CD4-positive, alpha-beta T cell treated with Interferon gamma for 1 hour (primary cell): ENCODE results near the gene IKZF1.
"Not testable (repeated sequence)": the region's sequence is repeated elsewhere in the genome, so short reads cannot be mapped to it uniquely, and the experiment has no call there.

Experiments used
- DNase-seq: peaks from one replicate; pipeline ENCODE4 v3.0.0-alpha.2; 2020

The IKZF1 gene

DNA sequence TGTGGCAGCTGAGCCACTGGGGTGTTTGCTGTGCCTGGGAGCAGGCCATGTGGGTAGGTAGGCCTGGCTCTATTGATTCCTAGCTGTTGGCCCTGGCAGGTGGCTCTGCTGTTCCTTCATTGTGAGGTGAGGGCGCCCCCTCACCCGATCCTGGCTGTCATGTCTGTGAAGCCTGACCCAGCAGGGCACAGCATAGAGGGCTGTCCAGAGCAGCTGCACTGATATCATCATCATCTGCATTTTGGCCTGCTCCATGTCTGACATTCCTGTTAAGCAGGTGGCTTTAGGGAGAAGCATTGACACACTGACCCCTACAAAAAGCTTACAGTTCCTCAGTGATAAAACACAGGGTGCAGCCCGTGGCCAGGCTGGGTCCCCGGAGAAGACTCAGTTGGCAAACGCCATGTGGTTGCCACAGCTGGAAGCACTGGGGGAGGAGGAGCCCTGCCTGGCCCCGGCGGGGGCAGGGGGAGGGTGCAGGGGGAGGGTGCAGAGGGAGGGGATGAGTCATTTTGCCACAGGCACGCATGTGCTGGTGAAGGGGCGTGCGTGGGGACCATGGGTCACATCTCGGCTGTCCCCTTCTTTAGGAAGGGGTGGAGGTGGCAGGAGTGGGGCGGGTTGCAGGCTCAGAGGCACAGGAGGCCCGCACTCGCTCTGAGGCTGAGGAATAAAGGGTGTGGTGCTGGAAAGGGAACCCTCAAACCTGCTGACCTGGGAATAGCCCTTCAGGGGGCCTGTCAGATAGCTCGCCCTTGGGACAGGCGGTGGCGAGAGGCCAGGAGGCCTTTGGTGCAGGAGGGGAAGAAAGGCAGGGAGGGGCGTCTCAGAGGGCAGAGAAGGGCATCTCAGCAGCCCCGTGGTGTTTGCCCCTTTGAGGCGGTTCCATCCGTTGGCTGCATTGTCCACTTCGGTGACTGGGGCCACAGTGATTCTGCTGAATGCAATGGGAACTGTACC, 31.6 kb downstream of the IKZF1 start:
- peak; percentile 79 for DNase-seq

DNA sequence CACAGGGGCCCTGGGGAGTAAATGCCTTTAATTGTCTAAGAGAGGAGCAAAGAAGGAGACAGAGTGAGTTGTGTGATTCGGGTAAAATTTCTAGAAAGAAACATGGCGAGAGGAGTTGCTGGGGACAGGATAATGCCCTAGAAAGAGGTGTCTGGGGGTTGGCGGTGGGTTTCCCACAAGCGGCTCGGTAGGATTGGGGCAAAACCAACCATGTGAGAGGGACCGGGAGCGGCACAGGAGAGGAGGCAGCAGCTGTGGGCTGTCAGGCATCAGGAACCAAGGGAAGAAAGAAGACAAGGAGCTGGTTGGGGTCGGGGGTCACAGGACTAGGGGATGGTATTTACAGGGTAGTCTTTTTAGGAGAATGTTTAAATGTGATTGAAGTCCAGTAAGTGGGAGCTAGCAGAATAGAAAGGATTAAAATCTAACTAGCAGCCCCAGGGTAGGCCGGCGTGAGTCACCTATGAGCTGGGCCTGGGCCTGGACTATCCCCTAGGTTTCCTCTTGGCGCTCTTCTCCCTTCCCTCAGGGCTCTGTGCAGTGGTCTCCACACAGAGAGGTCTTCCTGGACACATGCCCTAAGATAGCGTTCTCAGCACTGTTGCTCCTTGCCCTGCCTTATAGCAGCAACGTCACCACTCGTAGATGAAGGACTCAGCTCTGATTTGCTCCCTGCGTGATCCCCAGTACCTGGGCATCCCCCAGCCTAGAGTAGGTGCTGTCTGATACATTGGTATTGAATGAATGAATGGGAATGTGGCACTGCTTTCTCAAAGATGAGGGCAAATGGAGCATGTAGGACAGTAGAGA, 32.6 kb downstream of the IKZF1 start:
- DNase-seq, result peak; percentile 56

DNA sequence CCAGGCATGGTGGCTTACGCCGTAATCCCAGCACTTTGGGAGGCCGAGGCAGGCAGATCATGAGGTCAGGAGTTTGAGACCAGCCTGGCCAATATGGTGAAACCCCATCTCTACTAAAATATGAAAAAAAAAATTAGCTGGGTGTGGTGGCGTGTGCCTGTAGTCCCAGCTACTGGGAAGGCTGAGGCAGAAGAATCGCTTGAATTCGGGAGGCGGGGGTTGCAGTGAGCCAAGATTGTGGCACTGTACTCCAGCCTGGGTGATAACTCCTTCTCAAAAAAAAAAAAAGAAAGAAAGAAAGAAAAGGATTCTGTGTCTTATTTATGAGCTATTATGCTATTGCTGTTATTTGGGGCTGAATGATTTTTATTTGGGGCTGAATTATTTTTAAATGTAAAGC, 35.0 kb downstream of the IKZF1 start:
- not testable (repeated sequence) for DNase-seq

DNA sequence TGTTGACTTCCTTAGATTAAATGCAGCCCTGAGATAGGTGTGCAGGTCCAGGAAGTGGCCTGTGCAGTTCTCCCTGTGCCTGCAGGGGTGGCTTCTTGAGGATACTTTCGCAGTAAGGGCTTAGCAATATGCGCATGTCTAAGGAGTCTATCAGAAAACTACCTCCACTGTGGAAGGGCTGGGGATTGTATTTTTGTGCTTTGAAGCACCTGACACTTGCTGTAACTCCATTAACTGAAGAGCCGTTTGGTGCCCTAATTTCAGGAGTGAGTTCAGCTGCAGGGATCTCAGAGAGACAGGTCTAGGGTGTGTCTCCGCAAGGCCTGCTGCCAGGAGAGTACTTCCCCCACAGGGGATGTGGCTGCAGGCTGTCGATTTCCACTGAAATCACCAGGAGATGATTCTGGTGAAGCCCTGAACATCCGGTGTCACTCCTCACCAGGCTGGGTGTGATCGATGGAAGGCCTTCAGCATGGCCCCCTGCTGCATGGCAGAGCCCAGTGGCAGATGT, 35.5 kb downstream of the IKZF1 start:
- DNase-seq, result no peak

DNA sequence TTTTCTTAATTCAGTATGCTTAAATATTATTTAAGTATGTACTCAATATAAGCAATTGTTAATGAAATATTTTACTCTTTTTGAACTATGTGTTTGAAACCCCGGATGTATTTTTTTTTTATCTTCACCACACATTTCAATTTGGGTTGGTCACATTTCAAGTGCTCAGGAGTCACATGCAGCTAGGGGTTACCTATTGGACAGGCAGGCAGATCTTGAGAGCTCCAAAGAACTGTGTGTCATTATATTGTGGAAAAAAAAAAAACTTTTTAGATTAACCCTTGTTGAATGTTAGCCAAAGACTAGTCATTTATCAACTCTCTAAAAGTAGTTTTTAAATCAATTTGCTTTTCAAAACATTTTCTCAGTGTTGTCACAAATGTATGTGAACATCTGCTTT, 37.2 kb downstream of the IKZF1 start:
- no peak for DNase-seq

DNA sequence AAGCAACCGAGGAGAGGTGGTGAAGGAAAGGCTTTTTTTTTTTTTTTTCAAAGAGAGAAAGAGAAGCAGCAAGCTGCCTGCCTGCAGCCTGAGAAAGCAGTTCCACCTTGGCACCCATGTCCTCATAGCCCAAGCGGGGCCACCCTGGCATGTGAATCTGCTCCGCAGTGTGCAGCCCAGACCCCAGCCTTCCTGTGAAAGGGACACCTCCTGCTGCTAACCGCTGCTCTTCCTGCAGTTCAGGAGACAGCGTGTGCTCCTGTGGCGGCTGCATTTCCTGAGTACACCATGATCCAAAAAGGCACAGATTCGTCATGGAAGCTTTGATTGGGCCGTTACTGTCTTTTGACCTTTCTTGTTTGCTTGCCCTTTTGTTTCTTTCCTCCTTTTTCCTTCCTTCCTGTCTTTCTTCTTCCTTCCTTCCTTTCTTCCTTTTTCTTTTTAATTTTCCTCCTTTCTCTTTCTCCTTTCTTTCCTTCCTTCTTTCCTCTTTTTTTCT, 38.1 kb downstream of the IKZF1 start:
- DNase-seq, result peak; percentile 52

DNA sequence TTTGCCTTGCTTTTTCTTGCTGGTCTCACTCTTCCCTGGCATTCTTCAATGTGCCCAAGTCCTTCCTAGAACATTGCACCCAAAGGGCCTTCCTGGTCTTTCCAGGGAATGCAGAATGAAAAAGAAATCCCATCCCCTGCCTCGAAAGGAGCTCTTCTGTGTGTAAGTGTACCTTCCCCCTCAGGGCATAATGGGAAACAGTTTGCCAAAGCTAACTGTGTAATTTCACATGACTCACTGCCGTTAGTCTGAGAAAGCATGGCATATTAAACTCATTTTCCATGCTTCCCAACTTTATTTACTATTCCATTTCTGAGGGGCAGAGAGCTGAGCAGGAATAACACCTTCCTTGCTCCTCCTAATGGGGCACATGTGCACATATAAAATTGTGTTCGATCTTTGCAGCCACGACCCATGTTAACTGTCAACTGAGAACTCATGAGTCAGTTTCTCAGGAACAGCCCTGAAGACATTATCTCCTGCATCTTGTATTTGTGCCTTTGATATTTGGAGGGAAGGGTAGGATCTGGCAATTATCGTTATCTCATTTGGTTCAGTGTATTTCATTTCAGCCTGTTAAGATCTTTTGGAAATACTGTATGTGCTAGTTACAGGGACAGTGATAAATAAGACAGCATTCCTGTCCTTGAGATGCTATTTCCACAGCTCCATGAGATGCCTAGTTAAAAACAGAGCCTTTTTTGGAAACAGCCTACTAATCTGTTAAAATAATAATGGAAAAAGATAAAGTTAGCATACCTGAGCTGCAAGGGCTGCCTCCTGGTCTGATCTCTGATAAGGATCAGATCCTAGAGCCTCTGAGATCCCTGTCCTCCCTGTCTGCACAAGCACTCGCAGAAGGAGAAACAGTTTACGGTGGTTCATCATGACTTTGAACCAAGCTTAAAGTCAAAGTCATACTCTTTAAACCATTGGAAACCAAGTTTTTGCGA, 42.3 kb downstream of the IKZF1 start:
- DNase-seq, result no peak

DNA sequence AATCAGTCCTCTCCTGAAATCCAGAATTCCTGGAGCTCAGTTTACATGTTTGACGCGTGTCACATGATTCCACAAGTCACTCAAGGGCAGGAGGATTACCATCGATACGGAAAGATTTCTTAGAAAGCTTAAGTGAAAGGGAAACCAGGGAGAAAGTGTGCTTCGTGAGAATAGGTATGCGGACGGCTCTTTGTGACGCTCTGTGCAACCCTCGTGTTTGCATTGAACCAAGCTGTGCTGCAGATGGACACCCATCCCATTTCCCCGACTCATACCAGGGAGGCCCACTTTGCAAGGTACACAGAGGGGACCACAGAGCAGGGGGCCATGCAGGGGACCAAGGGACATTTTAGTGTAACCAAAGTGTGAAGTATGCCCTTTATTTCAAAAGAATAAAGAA, 43.2 kb downstream of the IKZF1 start:
- no peak for DNase-seq

DNA sequence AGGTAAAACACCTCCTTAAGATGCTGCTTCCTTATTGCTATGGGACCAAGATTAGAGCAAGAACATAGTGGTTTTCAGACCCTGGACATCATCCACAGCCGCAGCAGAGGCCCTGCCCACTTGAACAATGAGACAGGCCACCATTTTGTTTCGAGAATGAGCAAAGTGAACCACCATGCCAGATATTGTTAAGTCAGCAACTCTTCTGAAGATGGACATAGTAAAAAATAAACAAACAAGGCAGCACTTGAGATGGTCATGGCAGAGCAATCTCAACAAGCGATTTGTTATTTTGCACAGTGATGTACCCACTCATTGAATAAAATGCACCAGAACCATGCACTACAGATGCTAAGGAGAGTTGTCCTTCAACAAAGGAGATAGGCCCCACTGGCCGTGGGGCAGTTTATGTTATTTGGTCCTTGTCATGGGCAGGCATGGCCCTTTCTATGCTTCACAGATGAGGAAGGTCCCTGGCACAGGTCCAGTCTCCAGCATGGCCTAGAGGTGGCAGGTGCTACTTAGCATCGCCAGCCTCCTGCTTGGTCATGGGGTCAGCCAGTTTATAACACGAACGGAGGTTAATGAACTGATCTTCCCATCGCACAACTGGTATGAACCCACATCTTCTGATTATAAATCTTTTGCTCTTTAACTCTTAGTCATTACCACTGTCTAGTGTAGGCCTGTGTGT, 44.1 kb downstream of the IKZF1 start:
- DNase-seq, result no peak

DNA sequence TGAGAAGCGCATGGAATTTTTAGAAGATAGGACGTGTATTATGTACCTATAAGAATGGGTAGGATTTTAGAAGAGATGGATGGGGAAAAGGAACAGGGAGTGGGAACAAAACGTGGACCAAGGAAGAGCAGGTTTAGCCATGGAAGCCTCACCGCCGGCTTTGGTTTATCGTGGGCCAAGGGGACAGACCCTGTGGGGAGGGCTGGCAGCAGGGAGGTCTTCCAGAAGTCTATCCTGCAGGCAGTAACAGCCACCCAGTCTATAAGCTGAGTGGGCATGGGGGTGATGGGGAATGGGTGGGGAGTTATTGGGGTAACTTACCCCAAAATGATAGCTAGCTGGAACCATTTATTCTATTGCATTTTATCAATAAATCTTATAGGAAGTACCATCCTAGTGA, 44.9 kb downstream of the IKZF1 start:
- no peak for DNase-seq

DNA sequence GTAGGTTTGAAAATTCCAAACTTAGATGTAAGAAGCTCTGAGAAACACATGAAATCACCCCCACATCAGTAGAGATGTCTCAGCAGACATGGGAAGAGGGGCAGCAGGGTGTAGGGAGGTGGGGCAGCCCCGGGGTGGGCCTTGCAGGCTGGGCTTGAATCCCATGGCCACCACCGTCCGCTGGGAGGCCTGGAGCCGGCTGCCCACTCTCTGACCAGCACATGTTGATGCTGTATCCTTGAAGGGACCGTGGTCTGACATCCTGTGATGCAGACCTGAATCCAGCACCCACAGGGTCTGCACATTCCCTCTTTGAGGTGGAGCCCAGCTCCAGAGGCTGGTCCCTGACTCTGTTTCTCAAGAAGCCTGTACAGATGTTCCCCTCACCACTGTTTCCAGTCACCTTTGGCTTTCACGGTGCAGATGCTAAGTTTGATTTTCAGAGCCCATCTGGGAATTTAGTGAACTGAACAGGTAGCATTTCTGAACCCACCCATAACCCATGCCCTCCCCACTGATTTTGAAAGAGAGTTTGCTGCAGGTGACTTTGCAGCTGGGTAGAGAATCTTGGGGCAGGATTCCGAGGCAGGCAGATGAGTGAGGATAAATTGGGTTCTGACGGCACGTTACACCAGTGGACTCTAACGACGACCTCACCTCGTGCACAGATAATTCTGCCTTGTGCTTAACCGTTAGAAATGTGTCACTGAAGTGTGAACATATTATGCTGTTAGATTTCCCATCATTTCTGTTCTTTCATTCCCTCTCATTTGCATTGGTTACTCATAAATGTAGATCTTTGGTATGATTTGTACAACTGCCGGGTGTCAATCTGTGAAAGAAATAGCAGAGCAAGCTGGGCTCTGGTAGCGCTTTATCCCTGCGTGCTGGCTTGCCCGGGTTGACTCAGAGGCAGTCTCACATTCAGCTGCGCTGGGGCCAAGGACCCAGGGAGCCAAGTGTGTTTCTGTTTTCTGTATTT, 45.7 kb downstream of the IKZF1 start:
- DNase-seq, result peak; percentile 45

DNA sequence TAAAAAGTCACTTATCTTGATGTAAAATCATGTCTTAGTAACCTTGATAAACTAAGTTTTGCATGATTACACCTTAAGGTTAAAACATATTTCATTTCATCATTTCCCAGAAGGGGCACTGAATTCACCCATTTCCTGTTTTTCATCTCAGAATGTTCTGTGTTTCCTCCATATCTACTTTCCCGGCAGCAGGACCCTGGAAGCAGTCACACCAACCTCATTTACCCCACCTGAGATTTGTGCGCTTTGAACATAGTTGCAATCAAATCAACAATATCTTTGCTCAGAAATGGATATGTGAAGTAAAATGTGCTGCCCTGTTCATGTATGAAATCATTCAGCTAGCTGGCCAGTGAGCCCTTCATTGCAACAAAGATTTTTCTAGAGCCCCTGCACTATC, 46.8 kb downstream of the IKZF1 start:
- peak; percentile 46 for DNase-seq

DNA sequence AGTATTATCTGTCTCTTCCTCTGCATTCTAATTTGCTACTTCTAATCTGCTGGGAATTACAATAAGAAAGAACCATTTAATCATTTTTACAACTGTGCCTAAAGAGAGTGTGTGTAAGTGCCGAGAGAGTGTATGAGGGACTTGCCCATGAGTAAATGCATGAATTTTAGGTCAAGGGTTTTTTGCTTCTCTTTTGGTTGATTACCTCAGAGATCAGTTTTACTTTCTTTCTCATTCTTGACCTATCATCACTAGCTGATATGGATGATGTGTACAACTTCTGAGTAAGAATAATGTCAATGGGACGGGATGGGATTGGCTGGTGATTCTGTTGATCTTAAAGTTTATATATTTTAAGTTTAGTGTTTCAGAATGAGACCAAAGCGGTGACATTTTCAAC, 47.8 kb downstream of the IKZF1 start:
- no peak for DNase-seq

DNA sequence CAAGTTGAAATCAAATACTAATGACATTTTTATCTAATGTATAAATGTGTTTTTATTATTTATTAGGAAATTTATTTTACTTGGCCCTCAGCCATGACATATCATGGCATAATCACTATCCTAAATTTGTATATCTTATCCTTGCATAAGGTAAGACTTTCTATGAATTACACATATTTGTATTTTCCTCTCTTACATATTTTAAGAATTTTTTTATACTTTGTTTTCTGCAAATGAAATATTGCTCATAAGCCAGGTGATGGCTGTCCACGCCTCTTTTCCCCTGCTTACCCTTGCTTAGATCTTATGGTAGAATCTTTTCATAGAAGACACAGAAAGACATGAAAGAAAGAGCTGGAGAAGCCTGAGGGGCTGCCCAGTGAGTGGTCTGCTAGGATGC, 48.2 kb downstream of the IKZF1 start:
- no peak for DNase-seq

DNA sequence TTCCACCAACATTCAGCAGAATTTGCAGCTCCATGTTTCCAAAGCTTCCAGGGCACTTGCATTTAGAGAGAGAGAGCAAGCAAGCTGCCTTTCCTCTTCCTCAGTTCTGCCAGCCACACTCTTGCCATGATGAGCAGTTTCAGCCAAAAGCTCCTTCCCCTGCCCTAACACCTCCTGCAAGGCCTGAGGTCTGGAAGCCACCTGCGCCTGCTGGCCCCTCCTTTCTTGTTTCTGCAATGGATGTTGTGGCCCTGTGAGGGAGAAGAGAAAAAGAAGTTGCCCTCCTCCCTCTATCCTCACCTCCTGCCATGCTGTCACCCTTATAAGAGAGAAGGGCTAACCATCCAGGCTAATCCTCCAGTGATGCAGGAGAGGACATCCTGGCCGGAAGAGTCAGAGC, 48.7 kb downstream of the IKZF1 start:
- no peak for DNase-seq

DNA sequence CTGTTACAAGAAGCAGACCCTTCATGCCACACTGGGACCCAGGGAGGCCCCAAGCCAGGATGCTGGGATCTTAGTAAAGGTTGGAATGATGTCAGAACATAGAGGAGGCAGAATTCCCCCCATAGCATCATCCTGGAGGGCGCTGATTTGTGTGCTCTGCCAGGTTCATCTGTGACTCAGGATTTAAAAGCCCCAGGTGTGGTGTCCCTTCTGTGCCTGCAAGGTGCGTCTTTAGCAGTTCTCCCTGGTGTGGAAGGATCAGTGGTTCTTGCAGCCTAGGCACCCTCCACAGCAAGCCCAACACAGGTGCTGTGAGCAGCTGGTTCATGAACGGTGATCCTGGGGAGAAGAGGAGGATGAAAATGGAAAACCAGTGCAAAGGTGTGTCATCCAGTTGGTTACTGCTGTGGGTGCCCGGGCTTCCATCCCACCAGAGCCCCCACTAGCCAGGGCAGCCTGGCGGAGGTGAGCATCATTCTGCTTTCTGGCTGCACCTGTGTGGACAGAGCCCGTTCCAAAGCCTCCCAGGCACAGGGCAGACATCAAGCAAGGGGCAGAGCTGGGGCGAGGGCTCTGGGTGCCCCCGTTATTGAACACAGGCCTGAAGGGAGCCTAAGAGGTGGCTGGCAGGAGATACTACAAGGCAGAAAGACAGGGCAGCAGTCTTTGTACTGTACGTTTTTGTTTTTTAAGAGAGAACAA, 49.5 kb downstream of the IKZF1 start:
- DNase-seq, result no peak

DNA sequence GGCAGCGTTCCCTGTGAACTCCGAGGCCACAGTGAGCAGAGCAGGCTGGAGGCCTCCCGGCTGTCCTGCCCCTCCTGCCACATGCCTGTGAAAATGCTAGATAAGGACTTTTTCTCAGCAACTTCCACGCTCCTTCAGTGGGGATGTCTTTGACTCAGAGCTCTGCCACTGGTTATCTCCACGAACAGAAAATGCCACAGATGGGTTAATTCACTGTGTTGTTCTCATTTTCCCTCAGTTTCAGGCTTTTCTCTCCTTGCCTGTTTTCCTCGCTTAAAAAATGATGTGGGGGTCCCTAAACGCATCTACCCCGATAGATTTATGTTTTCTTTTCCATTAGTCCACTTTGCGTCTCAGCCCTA, 51.3 kb downstream of the IKZF1 start:
- no peak for DNase-seq

DNA sequence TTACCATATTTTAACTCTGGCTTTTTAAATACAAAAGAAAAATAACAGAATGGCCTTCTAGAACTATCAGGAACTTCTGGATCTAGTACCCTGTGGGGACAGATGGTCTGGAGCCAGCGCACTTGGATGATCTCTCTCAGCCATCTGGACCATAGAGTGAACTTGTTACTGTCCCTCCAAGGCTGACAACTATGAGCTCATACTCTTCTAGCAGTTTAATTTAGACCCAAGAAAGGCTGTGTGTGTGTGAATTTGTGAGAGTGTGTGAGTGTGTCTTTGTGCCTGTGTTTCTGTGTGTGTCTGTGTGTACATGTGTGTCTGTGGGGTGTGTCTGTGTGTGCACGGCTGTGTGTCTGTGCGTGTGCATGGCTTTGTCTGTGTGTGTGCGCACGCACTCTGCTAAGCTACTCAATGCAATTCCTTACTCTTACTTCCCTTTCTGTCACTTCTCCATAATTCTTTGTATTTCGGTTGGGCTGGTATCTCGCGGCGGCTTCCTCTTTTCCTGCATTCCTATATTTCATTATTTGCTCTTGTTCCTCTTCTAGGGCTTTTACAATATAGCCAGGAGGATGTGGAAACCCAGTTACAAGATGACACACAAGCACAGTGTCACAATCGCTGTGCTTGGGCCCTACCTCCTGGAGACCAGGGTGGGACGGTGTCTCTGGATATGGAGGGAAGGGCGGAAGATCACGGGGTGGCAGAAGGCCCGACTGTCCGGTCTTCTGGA, 51.9 kb downstream of the IKZF1 start:
- peak; percentile 67 for DNase-seq

DNA sequence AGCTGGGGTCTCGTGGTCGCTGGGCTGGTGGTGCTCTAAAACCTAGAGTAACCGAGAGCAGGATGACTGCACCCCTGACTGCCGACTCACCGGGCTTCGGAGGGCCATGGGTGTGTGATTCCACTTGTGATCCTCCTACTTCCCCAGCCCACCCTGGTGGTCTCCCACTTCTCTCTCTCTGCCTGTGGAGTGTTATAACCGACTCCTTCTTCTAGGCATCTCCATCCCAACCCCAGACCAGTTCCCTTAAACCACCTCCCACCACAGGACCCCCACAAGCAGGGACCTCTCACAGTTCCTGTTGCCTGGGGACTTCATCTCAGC, 52.4 kb downstream of the IKZF1 start:
- no peak for DNase-seq
